ENCODE data around the gene PALM. TPM values are rescaled to one million over a fixed set of nuclear protein-coding genes. Genes with fewer than 3 reads are reported as not detected.

PALM gene
- polyA plus RNA-seq, 1 donor (not counting 4 experiments of a cell fraction or from before 2014, with no cell fraction given) = not detected

GRCh38 chr19:688214-688613 lies 20.5 kb upstream of the PALM start:
- no peak for FAIRE-seq

GRCh38 chr19:688992-689391 lies 19.7 kb upstream of the PALM start:
- H3K9me3 ChIP-seq (ENCODE audit: control insufficient read depth, low read depth, low read length) = no peaks in the 10 kb centered on the region
- no peak overlapping the region for H3K4me3 ChIP-seq (ENCODE audit: control insufficient read depth in 2 of 3, extremely low read depth in 1 of 3, insufficient read depth in 2 of 3, low read depth in 1 of 3, low read length in 3 of 3)
- no peaks in the 10 kb centered on the region for H4K20me1 ChIP-seq (ENCODE audit: control insufficient read depth, extremely low read depth, insufficient read depth, low read length)
- no peaks in the 10 kb centered on the region for H3K79me2 ChIP-seq (ENCODE audit: control insufficient read depth, insufficient read depth, low read length)
- H3K4me1 ChIP-seq (ENCODE audit: control insufficient read depth, extremely low read depth, insufficient read depth, low read length) = no peaks in the 10 kb centered on the region
- no peak overlapping the region for H3K4me2 ChIP-seq (ENCODE audit: control insufficient read depth, extremely low read depth, insufficient read depth, low read depth, low read length)
- no peaks in the 10 kb centered on the region for H3K36me3 ChIP-seq (ENCODE audit: control insufficient read depth in 2 of 2, extremely low read depth in 1 of 2, insufficient read depth in 2 of 2, low read length in 2 of 2)
- no peak overlapping the region for H2AFZ ChIP-seq (ENCODE audit: control insufficient read depth, low read length)
- H3K27me3 ChIP-seq (ENCODE audit: control insufficient read depth, extremely low read depth, insufficient read depth, low read length) = no peaks in the 10 kb centered on the region
- no peak overlapping the region for H3K9ac ChIP-seq (ENCODE audit: control insufficient read depth, extremely low read depth, insufficient read depth, low read length)
- dilution Hi-C loops (cut with MboI; ENCODE audit: extremely low pct_ligation_motif_present, low sequenced_read_pairs) = no loop called here
- TF ChIP-seq EZH2 (IDR thresholded peaks at IDR 0.05; ENCODE audit: low read length) (no peak), CTCF (optimal IDR thresholded peaks at IDR 0.05 in 1 of 3, IDR thresholded peaks at IDR 0.05 in 1 of 3, conservative IDR thresholded peaks at IDR 0.05 in 1 of 3; ENCODE audit: extremely low read depth in 1 of 3, insufficient read depth in 2 of 3, low read length in 3 of 3) (no peak)
- no peaks in the 10 kb centered on the region for H3K9me1 ChIP-seq (ENCODE audit: control insufficient read depth, extremely low read depth, insufficient read depth, low read length)
- FAIRE-seq (no peak), DNase-seq (ENCODE audit: low read depth, low spot score) (no peak)
- H3K27ac ChIP-seq (ENCODE audit: control insufficient read depth, insufficient read depth, low read length) = no peak overlapping the region

More at GRCh38 chr19:688214-688613, 20.5 kb upstream of the PALM start:
- Histone ChIP-seq H3K27ac (ENCODE audit: control insufficient read depth, insufficient read depth, low read length) (no peak overlapping the region), H3K36me3 (ENCODE audit: control insufficient read depth in 2 of 2, extremely low read depth in 1 of 2, insufficient read depth in 2 of 2, low read length in 2 of 2) (no peaks in the 10 kb centered on the region), H3K4me2 (ENCODE audit: control insufficient read depth, extremely low read depth, insufficient read depth, low read depth, low read length) (no peak overlapping the region), H4K20me1 (ENCODE audit: control insufficient read depth, extremely low read depth, insufficient read depth, low read length) (no peaks in the 10 kb centered on the region), H3K27me3 (ENCODE audit: control insufficient read depth, extremely low read depth, insufficient read depth, low read length) (no peaks in the 10 kb centered on the region), H3K9ac (ENCODE audit: control insufficient read depth, extremely low read depth, insufficient read depth, low read length) (no peak overlapping the region), H2AFZ (ENCODE audit: control insufficient read depth, low read length) (no peak overlapping the region), H3K79me2 (ENCODE audit: control insufficient read depth, insufficient read depth, low read length) (no peaks in the 10 kb centered on the region), H3K4me1 (ENCODE audit: control insufficient read depth, extremely low read depth, insufficient read depth, low read length) (no peaks in the 10 kb centered on the region), H3K4me3 (ENCODE audit: control insufficient read depth in 2 of 3, extremely low read depth in 1 of 3, insufficient read depth in 2 of 3, low read depth in 1 of 3, low read length in 3 of 3) (no peak overlapping the region), H3K9me1 (ENCODE audit: control insufficient read depth, extremely low read depth, insufficient read depth, low read length) (no peaks in the 10 kb centered on the region), H3K9me3 (ENCODE audit: control insufficient read depth, low read depth, low read length) (no peaks in the 10 kb centered on the region)
- dilution Hi-C loops (cut with MboI; ENCODE audit: extremely low pct_ligation_motif_present, low sequenced_read_pairs) = no loop called here
- TF ChIP-seq EZH2 (IDR thresholded peaks at IDR 0.05; ENCODE audit: low read length) (no peak), CTCF (optimal IDR thresholded peaks at IDR 0.05 in 1 of 3, IDR thresholded peaks at IDR 0.05 in 1 of 3, conservative IDR thresholded peaks at IDR 0.05 in 1 of 3; ENCODE audit: extremely low read depth in 1 of 3, insufficient read depth in 2 of 3, low read length in 3 of 3) (no peak)
- no peak for DNase-seq (ENCODE audit: low read depth, low spot score)
